Erythroblast (primary cell): ENCODE data around the gene MICAL2.

Source experiments
- GATA1 ChIP-seq: IDR thresholded peaks from 2 replicates; pipeline ENCODE4 v1.6.1; 2011; ENCODE audit warnings: low read depth, mild to moderate bottlenecking, control low read depth, low read length, moderate library complexity
- POLR2A ChIP-seq: IDR thresholded peaks from 2 replicates; pipeline ENCODE4 v1.6.1; 2011; ENCODE audit warnings: mild to moderate bottlenecking, low read length

DNA sequence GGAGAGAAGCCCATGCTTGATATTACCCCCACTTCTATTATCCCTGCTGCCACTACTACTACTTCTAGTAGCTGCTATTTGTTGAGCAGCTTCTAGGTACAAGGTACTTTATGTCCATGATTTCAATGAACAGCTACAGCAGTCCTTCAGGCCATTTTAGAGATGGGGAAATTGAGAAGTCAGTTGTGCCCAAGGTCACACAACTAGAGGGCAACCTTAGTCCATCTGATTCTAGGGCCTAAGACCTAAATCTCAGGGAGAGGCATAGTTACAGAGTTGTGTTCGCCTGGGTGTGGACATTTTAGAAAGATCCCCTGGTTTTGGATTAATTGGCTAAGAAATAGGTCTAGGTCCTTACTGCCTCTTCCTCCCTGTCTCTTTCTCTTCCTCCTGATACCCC lies 52.3 kb downstream of the MICAL2 start:
- TF ChIP-seq POLR2A: no peak
- TF ChIP-seq GATA1: no peak
